Activated CD8-positive, alpha-beta memory T cell treated with anti-CD3 and anti-CD28 coated beads for 24 hours (primary cell): ENCODE results near the gene PPT2.

ENCODE experiments used
- DNase-seq: peaks from one replicate; pipeline ENCODE4 v3.0.0-alpha.2; 2020

PPT2 gene

DNA sequence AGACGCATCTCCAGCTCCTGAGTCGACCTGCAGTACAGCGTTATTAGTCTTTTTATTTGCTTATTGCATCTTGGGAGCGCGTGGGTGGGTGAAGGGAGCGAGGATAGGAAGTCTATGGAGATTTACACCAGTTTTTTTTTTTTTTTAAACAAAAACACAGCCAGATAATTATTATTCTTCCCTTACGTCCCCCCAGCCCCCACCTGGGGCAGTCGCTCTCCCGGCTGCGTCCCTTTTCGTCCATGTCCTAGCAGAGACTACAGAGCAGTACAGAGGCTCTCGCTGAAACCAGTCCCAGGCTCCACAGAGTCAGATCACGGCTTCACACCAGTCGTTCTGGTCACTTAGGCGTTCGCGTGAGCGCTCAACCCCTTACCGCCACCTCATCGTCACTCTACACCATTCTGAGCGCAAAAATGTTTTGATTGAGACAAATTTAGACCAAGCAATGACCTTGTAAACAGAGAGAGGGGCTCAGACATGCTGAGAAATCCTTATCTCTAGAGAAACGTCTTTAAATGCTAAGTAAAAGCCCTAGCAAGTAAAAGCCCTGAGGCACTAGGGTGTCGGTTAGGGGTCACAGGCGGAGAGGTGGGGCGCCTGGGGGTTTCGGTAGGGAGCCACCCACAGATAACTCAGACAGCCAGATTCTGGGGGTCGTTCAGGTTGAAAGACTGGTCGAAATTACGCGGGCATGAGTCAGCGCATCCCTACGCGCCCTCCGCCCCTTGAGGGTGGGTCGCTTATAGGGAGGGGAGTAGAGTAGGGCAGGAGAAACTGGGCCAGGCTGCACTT lies 975 bp upstream of the PPT2 start:
- DNase-seq = no peak

DNA sequence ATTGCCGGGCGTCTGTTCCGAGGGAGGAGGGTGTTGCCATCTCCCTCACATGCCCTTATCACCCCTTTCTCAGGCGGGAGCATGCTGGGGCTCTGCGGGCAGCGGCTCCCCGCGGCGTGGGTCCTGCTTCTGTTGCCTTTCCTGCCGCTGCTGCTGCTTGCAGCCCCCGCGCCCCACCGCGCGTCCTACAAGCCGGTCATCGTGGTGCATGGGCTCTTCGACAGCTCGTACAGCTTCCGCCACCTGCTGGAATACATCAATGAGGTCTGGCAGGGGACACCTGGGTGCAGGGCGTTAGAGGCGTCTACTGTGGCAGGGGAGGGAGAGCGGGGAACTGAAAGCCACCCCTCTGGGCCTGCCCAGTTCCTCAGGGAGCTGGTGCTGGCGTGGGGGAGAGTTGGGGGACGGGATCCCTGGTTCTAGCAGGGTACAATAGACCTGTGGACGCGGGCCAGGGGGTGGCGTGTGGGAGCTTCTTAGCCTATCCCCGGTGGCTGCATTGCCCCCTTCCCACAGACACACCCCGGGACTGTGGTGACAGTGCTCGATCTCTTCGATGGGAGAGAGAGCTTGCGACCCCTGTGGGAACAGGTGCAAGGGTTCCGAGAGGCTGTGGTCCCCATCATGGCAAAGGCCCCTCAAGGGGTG lies 697 bp downstream of the PPT2 start:
- peak; percentile 83 for DNase-seq

DNA sequence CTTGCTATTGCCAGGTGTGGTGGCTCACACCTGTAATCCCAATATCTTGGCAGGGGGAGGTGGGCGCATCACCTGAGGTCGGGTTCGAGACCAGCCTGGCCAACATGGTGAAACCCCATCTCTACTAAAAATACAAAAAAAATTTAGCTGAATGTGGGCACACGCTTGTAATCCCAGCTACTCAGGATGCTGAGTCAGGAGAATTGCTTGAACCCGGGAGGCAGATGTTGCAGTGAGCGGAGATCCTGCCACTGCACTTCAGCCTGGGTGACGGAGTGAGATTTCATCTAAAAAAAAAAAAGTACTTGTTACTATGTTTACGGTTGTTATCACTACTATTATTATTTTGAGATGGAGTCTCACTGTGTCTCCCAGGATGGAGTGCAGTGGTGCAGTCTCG lies 3.0 kb downstream of the PPT2 start:
- DNase-seq = no peak

GRCh38 chr6:32158052-32158451 lies 4.1 kb downstream of the PPT2 start:
- DNase-seq = no peak

DNA sequence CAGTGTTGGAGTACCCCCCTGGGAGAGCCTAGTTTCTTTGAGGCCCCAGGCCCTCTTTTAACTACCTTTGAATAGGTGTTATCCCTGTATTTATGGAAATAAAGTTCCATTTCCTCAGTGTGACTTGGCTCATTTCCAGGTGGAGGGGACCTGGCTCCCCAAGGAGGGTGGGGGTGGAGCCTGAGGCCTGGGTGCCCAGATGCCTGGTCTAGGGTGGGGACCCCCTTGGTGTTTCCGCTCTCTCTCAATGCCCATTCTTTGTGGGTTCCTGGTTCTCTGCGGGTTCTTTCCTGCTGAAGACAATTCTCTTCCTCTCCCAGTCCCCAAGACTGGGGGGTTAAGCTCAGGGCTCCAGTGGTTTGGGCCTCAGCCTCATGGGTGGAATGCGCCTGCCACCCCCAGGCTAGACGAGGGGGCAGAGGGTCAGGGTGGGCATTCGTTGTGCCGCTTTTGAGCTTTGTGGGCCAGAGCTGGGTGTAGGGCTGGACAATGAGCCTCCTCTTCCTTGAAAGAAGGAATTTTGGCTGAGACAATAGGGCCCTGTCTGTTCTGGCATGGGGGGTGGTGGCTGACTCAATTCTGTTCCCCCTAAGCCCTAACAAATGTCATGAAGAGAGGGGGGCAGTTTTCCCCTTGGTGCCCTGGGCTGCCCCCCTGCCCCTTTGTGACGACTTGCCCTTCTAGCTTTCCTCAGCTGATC lies 9.8 kb downstream of the PPT2 start:
- DNase-seq = no peak

GRCh38 chr6:32164295-32164694 lies 10.4 kb downstream of the PPT2 start, which contains the start of gene EGFL8:
EGFL8 (plus strand) TSS chr6:32164595; CDS start chr6:32166166, 1,571 bp downstream.
- DNase-seq = no peak

DNA sequence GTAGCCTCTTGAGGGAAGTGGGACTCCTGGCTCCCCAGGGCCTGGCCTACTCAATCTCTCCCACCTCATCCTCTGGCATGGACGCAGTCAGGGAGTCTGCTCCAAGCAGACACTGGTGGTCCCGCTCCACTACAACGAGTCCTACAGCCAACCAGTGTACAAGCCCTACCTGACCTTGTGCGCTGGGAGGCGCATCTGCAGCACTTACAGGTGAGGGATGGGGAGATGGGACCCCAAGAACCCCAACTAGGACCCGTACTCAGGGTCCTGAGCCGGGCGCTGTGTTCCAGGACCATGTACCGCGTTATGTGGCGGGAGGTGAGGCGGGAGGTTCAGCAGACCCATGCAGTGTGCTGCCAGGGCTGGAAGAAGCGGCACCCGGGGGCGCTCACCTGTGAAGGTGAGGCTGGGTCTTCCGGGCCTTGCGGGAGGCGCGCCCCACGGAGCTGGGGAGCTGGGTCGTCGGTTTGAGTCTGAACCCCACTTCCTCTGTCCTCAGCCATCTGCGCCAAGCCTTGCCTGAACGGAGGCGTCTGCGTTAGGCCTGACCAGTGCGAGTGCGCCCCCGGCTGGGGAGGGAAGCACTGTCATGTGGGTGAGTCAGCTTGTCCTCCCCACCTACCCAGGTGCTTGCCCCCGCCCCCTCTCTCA lies 12.6 kb downstream of the PPT2 start:
- DNase-seq = no peak

- no peak for DNase-seq
Measured at GRCh38 chr6:32167154-32167760, 13.3 kb downstream of the PPT2 start.

DNA sequence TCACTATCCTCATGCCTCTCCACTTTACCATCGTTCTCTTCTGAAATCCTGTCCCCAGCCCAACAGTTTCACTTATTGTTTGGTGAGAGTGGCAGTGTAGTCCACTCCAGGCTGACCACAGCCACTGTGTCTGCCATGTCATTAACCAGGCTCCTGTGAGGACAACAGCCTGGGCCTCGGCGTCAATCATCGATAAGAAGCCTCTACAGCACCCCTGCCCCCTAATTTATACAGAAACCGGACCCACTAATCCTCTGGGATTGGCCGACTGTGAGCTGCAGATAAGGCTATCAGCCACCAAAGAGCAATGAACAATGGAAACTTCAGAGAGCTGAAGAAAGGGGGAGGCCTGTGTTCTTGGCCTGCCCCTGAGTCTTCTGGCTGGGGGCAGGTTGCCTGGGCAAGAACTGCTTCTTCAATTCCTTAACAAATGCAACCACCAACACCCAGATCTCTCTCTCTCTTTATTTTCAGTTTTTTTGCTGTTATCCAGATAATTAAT lies 13.9 kb downstream of the PPT2 start:
- no peak for DNase-seq

- DNase-seq = no peak
Measured at GRCh38 chr6:32168350-32168749, 14.4 kb downstream of the PPT2 start.

DNA sequence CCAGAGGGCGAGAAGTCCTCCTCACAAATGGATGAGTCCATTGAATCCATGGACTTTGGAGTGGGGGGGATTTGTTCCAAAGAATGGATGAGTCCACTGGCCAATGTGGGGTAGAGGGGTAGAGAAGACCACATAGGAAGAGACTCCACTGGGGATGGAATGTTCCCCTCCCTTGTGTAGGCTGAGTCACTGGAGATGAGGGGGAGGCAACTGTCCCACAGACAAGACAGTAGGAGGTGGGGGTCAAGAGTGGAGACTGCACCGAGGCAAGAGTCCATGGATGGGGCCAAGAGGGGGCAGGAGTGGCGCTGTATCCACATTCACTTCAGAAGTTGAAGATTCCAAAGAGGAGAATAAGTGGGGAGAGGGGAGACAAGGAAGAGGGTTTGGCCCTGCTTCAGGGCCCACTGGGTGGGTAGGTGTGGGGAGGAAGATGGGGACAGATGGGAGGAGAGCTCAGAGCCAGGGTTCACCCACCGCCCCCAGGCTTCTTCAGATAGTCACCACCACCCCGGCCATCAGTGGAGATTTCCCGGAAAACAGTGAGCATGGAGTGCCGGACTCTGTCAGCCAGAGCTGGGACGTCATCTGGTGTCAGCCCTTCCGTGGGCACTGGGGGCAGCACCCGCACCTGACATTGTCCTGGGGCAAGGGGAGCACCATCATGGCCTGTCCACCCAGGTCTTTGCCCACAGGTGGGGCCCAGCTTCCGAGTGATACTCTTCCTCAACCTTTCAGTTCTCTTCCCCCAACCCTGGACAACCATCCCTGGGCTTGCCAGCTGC lies 15.1 kb downstream of the PPT2 start:
- DNase-seq = no peak

DNA sequence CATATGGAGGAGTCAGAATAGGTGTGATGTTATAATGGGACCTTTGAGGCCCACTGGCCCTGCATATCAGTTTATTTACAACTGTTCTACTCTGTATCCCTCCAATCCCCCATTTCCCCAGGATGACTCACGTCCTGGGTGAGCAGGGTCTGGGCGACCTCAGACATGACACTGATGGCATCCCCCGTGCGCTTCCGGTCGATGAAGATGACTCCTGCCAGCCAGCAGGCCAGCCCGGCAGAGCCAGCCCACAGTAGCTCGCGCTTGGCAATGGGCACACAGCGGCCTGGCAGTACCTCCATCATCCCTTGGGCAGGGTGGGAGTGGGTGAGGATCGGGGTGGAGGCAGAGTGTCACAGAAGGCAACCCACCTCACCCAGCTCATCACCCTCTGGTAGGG lies 16.4 kb downstream of the PPT2 start:
- DNase-seq = no peak

DNA sequence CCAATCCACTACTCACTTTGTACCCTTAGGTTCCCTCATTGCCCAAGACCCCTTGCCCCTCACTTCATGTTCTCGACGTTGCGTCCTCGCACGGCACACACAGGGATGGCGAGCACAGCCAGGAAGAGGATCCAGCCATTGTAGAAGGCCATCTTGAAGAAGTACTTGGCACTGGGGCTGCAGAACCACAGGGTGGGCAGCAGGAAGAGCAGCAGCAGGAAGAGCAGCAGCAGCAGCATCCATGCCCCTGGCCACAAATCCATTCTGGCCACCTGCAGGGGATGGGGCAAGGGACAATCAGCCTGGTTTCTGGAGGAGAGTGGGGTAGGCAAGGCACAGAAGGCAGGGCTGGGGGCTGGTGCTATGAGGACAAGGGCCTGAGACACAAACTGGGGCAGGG lies 17.3 kb downstream of the PPT2 start:
- DNase-seq = no peak

DNA sequence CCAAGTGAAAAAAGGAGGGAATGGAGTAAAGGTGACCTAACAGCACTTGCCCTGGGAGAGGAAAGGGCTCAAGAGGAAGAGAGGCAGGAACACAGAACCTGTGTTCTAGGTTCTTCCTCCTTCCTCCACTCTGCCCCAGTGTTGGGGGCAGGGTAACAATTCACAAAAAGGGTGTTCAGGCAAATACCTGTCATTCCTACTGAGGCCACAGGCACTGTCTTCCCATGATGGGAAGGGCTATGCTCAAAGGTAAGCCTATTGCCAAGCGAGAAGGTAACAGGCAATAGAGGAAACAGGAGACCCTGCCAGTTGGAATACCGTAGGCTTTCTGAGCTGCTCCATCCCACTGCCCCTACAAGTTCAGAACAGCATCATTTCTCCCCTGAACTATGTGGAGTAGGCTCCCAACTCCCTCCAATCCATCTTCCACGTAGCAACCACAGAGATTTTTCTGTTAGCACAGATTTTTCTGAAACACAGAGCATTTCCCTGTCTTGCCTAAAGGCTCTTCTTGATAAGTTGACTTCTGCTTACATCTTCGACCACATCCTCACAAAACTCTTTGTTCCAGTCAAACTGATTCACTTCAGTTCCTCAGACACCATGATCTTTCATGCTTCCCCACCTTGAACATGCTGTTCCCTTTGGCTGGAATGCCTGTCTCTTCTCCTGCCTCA lies 19.2 kb downstream of the PPT2 start:
- DNase-seq = no peak

GRCh38 chr6:32174416-32174815 lies 20.5 kb downstream of the PPT2 start:
- no peak for DNase-seq

GRCh38 chr6:32175322-32175710 lies 21.4 kb downstream of the PPT2 start:
- DNase-seq = no peak

GRCh38 chr6:32175711-32176475 lies 22.0 kb downstream of the PPT2 start, which contains the start of gene AGPAT1:
AGPAT1 (minus strand) TSS chr6:32176084; CDS start chr6:32171496, 4,588 bp downstream.
- peak; percentile 99 for DNase-seq

GRCh38 chr6:32176476-32177182 lies 22.7 kb downstream of the PPT2 start:
- no peak for DNase-seq

GRCh38 chr6:32177183-32177787 lies 23.3 kb downstream of the PPT2 start:
- DNase-seq = no peak
